HG03432 (cell line): ENCODE data around the gene S100B.
A peak's percentile ranks its signal among the peaks of the same experiment; 100 is the strongest.
"Not testable (repeated sequence)": the region's sequence is repeated elsewhere in the genome, so short reads cannot be mapped to it uniquely, and the experiment has no call there.

Source experiments
- ATAC-seq: cut with Tn5 transposase; IDR thresholded peaks from one replicate; pipeline ENCODE4 v1.9.1; 2021; ENCODE audit warnings: mild to moderate bottlenecking, moderate library complexity; ENCODE audit not compliant: unreplicated experiment

The S100B gene

DNA sequence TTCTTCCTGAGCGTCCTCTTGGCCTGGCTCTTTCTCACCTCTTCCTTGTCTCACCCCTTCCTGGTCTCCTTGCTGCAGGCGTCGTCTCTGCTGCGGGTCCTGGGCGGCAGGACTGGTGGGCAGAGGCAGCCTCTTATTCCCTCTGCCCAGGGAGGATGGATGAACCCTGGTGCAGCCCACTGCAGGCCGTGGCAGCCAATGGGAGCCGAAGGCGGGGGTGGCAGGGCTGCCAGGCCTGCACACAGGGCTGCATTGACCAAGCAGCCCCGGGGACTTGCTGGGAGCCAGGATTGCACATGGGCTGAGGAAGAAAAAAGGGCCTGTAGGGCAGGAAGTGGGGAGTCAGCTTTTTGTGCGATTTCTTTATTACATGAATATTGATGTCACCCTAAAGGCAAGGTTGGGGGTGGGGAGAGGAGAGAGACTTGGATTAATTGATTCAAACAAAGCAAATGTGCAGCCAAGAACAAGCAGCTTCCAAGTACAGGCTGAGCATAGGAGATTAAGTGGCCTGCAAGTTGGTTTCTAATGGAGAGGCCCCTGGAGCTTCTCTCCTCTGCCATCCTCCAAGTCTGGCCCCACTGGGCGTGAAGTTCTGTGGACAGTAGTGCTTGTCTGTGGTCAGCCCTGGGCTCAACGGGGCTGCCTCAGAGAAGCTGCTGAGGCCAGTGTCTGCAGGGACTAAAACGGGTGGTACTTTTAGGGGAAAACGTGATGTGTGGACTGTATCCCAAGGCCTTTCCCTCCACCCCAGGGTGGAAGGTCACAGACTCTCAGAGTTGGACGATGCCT lies at the start of gene S100B:
Gene S100B, minus strand, starts transcription at position 108 of the 792 bp plus-strand sequence. CDS start 2,667 bp downstream, outside the sequence.
- no peak for ATAC-seq

DNA sequence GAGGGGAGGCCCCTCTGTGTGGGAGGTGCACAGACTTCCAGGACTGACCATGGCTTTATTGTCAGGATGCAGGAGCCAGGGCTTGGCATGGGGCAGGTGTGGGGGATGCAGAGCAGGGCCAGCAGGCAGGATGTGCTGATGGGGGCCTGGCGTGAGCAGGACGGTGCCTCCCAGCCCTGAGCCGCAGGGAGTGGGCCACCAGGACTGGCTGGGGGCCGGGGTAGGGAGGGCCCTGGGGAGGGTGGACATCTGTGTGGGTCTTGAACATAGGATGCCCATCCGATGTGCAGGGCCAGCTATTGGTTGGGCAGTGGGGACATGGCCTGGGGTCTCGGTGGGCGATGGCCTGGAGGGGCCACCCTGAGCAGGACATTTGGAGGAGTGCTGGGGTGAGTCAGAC lies 46.2 kb upstream of the S100B start:
- no peak for ATAC-seq

- ATAC-seq, result no peak
Observed at GRCh38 chr21:46650476-46651098, 45.7 kb upstream of the S100B start.

DNA sequence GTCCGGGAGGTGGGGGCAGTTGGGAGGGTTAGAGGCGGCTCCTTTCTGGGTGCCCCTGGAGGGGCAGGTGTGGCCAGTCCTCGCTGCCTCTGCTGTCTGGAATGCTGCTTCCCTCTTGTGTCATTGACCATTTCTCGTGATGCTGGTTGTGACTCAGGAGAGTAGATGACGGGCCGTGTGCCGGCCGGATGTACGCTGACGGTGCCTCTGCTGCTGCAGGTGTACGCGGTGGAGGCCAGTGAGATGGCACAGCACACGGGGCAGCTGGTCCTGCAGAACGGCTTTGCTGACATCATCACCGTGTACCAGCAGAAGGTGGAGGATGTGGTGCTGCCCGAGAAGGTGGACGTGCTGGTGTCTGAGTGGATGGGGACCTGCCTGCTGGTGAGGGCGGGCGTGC lies 44.5 kb upstream of the S100B start:
- no peak for ATAC-seq

- ATAC-seq, result no peak
Observed at GRCh38 chr21:46648539-46648938, 43.7 kb upstream of the S100B start.

GRCh38 chr21:46646541-46647154 lies 41.8 kb upstream of the S100B start:
- ATAC-seq, result no peak

DNA sequence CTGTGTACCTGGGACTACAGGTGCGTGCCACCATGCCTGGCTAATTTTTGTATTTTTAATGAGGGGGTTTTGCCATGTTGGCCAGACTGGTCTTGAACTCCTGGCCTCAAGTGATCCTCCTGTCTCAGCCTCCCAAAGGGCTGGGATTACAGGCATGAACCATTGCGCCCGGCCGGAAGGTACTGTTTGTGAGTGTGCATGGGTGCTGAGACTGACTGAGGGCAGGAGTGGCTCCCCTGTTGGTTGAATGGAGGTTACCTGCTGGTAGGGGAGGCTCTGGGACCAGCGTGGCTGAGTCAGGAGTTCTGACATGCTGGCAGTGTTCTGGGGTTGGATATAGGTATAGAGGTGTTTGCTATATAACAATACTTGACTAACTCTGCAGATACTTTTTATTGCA lies 41.0 kb upstream of the S100B start:
- no peak for ATAC-seq

DNA sequence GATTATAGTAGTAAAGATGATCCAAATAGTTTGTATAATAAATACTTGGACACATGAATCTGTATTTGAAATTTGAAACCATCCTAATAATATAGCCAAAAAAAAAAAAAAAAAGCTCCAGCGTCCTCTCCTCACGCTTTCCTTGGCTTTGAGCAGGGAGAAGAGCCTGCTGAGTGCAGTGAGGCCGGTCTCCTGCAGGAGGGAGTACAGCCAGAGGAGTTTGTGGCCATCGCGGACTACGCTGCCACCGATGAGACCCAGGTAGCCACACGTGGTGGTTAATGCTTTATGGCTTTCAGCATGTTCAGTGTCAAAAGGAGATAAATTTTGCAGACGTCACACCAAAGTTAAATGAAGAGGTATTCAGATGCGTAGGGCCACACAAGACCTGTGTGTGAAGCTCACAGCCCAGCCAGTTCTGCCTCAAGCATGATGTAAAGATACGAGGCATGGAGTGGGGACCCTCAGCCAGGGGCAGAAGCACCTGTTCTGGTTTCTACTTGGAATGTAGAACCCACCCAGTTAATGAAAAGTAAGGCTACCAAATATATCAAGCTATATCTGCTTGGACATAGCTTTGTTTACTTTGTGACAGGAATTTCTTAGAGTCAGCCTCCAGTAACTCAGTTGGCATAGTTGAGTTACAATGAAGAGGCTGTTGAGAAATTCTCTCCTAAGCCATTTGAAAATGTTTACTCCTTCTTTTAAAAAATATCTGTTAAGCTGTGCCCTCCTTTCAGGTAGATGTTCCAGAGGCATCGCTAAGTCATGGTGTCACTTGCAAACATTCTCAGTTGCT lies 38.7 kb upstream of the S100B start:
- ATAC-seq, result no peak

DNA sequence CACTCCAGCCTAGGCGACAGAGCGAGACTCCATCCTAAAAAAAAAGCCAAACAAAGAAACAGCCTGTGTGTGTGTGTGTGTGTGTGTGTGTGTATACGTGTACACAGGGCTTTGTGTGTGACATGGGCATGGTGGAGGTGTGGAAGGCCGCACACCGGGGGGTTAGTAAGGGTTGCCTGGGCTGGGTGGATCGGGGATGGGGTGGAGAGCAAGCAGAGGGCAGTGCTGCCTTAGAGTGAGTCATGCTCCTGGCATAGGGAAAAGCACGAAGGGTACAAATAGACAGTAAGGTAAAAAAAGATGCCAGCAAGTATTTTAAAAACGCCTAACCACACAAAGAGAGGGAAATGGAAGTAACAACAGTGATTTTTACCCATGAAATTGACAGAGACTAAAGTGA lies 36.8 kb upstream of the S100B start:
- ATAC-seq, result no peak

- no peak for ATAC-seq
Observed at GRCh38 chr21:46639489-46640386, 34.9 kb upstream of the S100B start.

DNA sequence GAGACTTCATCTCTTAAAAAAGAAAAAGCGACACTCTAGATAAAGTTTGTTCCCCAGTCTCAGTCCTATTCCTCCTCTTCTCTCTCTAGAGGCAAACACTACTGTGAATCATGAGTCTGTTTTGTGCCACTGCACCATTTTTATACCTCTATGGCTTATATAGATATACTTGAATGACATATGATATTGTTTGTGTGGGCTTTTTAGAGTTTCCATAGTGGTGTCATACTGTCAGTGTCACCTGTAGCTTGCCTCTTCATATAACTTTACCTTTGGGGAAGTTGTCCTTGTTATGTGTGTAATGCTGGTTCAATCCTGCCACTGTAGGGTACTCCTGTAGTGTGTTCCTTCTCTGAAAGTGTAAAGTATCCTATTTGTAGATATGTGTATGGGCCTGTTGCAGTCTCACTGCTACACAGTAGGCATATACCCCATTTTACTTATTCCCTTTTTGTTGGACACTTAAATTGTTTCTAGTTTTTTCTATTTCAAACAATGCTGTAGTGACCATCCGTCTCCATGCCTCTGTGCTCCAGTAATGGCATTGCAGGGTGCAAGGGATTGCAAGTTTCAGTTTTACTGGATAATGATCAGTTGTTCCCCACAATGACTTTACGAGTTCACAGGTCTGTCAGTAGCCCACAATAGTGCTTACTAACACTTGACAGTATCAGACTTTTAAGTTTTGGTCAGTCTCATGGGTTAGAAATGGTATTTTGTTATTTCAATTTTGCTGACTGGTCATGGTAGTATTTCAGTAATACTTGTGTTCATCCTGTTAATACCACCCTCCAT lies 33.3 kb upstream of the S100B start:
- no peak for ATAC-seq

DNA sequence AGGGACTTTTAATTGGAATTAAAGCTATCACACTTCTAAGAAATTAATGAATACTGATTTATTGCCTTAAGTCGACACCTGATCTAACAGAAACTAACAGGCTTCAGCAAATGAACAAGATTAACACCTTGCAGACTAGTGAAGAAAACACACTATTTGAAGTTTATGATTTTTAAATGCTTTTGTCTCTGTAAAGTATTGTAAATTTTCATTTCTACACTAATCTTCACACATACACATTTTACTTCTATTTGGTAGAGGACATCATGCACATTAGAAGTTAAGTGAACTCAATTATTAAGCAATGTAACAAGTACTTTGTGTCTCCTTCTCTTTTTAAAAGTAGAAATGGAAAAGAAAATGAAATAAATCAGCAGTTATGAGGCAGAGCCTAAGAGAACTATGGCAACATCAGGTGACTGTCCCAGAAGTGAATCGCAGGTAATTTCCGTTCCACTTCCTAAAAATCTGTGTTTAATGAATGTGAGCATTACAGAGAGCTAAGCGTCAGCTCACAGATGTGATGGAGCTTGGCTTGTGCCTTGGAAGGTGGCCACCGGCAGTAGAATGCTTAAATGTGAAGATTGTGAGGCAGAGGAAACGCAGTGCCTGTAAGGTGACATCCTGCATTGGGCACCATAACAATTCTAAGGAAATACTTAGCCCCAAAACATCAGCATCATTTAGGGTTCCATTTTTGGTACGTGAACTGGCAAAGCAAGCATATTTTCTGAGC lies 31.8 kb upstream of the S100B start:
- ATAC-seq, result no peak

DNA sequence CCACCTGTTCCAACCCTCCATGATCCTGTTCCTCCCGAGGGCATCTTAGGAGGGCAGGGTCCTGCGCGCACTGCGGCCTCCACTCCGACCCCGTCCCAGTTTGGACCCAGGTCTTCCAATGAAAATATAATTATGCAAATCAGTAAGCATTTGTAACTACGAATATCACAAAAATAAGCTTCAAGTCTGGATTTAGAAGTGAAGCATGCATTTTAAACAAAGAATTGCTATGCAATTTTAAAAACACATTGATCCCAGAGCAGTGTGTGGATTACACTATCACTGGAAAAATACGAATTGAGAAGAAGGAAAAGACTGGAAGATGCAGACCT lies 31.3 kb upstream of the S100B start:
- ATAC-seq, result no peak

DNA sequence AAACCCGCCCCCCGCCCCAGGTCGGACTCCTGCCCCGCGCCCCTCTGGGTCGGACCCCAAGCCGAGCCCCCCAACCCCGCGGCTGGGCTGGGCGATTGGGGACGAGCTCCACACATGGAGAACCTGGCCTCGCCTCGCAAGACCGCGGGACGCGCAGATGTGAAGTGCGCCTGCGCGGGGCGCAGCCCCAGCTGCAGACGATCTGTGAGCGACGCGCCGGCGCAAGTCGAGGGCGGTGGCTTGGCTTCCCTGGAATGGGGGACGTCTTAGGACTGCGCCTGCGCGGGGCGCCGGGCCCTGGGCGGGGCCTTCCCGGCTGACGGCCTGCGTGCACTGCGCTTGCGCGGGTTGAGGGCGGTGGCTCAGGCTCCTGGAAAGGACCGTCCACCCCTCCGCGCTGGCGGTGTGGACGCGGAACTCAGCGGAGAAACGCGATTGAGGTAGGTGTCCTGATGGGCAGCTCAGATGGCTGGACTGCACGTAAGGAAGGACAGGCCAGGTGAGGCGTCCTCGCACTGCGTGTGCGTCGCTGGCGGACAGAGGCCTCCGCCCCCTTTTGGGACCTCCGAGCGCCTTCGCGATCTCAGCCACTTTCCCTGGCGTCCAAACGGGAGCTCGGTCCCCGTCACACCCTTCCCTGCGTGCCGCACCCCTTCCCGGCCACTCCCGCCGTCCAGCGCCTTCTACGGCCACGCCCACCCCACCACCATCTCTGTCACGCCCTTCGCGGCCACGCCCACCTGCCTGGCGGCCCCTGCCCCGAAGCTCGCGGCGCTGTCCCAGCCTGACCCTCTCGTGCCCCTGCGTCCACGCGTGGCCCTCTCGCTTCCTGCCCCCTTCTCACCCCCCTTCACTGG lies 30.7 kb upstream of the S100B start, which contains the start of gene PRMT2:
Gene PRMT2, plus strand, starts transcription at position 351 of the 857 bp plus-strand sequence. CDS start 1,278 bp downstream, outside the sequence.
- ATAC-seq, result peak; percentile 90

GRCh38 chr21:46634966-46635323 lies 30.1 kb upstream of the S100B start:
- peak; percentile 21 for ATAC-seq

DNA sequence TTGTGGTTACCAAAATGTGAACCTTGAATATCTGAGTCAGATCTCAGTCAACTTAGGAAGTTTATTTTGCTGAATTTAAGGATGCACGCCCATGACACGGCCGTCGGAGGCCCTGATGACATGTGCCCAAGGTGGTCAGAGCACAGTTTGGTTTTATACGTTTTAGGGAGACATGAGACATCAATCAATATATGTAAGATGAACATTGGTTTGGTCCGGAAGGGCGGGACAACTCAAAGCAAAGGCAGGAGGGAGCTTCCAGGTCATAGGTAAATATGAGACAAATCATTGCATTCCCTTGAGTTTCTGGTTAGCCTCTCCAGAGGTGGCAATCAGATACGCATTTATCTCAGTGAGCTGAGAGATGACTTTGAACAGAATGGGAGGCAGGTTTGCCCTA lies 29.5 kb upstream of the S100B start:
- no peak for ATAC-seq

GRCh38 chr21:46633566-46633965 lies 28.7 kb upstream of the S100B start:
- no peak for ATAC-seq

DNA sequence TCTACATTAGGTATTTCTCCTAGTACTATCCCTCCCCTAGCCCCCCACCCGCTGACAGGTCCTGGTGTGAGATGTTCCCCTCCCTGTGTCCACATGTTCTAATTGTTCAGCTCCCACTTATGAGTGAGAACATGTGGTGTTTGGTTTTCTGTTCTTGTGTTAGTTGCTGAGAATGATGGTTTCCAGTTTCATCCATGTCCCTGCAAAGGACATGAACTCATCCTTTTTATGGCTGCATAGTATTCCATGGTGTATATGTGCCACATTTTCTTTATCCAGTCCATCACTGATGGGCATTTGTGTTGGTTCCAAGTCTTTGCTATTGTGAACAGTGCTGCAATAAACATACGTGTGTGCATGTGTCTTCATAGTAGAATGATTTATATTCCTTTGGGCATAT lies 26.0 kb upstream of the S100B start:
- ATAC-seq, result not testable (repeated sequence)
